A172 (cell line): ENCODE results near the gene TRIM38. TPM values are rescaled to one million over a fixed set of nuclear protein-coding genes. Genes with fewer than 3 reads are reported as not detected.
"Not testable (repeated sequence)": the region's sequence is repeated elsewhere in the genome, so short reads cannot be mapped to it uniquely, and the experiment has no call there.

ENCODE experiments used
- DNase-seq: peaks from one replicate; pipeline ENCODE4 v3.0.0-alpha.2; 2015; ENCODE audit warnings: low spot score
- total RNA-seq: library from RNA; depleted of rRNA; stranded (reverse); fragments of >200 nt; shearing (Covaris generic); gene quantifications from 2 replicates; pipeline ENCODE4 v1.2.3, GENCODE V29; 2014; rRNA removed

Gene TRIM38, protein sequence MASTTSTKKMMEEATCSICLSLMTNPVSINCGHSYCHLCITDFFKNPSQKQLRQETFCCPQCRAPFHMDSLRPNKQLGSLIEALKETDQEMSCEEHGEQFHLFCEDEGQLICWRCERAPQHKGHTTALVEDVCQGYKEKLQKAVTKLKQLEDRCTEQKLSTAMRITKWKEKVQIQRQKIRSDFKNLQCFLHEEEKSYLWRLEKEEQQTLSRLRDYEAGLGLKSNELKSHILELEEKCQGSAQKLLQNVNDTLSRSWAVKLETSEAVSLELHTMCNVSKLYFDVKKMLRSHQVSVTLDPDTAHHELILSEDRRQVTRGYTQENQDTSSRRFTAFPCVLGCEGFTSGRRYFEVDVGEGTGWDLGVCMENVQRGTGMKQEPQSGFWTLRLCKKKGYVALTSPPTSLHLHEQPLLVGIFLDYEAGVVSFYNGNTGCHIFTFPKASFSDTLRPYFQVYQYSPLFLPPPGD
- total RNA-seq = 5.2 and 6.4 TPM in 2 replicates

GRCh38 chr6:25962149-25963127, at the start of gene TRIM38:
TRIM38 (plus strand) TSS chr6:25962802; CDS start chr6:25966523, 3,721 bp downstream.
- DNase-seq = peak; percentile 88

- DNase-seq = no peak
These were observed 48.9 kb upstream of the TRIM38 start for GRCh38 chr6:25913741-25914140.

- DNase-seq = no peak
These were observed 46.3 kb upstream of the TRIM38 start for GRCh38 chr6:25916330-25916729.

DNA sequence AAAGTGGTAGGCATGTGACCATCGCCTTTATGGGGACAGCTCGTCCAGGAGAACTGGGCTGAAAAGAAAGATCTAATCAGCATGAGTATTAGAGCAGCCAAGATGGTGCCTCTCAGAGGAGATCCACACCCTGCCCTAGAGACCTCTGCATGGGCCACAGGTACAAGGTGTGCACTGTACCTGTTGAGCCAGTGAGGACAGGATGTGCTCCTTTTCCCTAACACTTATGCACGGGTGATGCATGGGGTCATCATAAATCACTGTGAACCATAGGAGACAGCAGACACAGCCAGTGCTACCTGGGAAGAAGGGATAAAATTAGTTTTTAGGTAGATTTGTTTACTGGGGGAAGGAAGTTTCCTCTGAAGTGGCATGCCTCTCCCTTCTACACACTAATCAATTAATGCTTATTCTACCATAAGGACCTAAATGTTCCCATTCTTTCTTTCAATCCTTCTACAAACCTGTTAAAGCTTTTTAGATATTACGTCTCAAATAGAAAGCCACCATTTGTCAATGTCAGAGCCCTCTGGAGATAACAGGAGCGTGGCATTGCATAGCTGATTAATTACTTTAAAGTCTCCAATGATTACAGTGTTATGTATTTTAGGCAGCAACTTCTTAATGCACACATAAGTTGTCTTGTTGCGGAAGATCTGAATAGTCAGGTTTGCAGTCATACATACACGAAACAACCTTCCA, 45.7 kb upstream of the TRIM38 start:
- DNase-seq = no peak

GRCh38 chr6:25918083-25918683, 44.4 kb upstream of the TRIM38 start:
- DNase-seq = no peak

- DNase-seq = no peak
These were observed 42.9 kb upstream of the TRIM38 start for GRCh38 chr6:25919657-25920056.

DNA sequence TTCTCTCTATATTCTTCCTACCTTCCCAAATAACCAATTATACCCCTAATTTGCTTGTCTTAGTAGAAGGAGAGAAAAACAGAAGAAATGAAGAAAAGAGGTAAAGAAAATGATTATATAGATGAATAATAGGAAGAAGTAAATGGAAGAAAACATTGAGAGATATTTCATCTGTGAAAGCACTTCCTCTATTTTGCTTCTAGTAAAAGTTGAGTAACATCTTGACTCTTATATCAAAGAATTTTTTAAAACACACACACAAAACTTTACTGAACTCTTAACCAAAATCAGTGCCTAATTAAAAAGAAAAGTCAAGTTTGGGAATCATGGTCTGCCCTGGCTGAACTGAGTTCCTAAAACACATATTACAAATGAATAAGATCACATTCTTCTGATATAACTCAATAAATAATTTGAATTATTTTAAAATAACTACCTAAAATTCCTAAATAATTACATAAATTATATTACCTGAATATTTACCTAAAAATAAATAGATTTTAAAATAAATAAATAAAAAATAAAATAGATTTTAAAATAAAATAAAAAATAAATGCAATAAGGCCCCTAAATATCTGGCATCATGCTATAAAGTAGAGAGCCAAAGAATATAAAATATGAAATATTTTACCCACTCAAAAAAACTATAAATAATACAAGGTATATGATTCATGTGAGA, 40.9 kb upstream of the TRIM38 start:
- DNase-seq = no peak

GRCh38 chr6:25922301-25922700, 40.3 kb upstream of the TRIM38 start:
- DNase-seq = no peak

GRCh38 chr6:25925876-25926275, 36.7 kb upstream of the TRIM38 start:
- DNase-seq = no peak

- no peak for DNase-seq
These were observed 35.4 kb upstream of the TRIM38 start for GRCh38 chr6:25927178-25927577.

GRCh38 chr6:25927756-25928216, 34.8 kb upstream of the TRIM38 start:
- DNase-seq = no peak

- no peak for DNase-seq
These were observed 33.9 kb upstream of the TRIM38 start for GRCh38 chr6:25928562-25929324.

DNA sequence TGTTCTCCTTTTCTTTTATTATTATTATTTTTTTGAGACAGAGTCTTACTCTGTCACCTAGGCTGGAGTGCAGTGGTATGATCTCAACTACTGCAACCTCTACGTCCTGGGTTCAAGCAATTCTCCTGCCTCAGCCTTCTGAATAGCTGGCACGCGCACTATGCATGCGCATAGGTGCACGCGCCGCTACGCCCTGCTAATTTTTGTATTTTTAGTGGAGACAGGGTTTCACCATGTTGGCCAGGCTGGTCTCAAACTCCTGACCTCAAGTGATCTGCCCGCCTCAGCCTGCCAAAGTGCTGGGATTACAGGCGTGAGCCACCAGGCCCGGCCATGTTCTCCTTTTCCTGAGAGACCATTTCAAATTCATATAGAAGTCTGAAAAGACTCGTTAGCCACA, 32.8 kb upstream of the TRIM38 start:
- not testable (repeated sequence) for DNase-seq

DNA sequence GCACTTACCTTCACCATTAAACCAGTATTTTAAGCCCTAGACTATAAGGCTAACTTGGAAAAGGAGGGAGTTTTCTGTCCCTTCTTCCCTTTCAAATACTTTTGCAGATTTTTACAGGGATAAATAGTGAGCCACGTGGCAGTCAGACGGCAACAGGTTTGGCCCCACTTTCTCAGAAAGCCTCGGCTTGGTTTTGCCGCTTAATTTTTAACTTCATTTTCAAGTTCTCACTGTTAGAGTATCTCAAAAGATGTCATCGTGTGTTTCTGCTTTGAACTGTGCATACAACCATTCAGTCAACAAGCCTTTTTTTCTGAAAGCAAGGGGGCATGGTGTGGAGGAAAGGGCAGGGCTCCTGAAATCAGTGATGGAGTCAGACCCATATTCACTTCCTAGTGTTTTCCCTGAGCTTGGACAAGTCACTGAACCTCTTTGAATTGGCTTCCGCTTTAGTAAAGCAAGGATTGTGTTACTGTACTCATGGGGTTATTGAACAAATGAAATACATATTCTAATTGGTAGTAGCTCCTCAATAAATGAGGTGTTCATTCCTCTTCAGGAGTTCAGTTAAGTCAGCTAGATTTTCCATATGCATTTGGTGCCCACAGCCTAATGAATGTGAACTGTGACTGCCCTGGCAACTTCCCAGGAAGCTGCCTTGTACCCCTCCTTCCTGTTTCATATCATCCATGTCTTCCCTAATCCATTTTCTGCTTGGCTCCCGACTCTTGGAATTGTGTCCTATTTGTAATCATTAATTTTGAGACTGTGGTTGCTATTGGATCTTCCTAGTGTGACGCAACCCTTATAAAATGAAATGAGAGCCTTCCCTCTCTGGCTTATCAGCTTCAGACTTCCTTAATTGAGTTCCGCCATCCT, 31.8 kb upstream of the TRIM38 start, which contains the start of gene SLC17A2:
Gene SLC17A2 (minus strand): TSS at position 160 of the 879 bp plus-strand sequence. CDS start 4,895 bp downstream, outside the sequence.
- DNase-seq = no peak

- no peak for DNase-seq
These were observed 31.2 kb upstream of the TRIM38 start for GRCh38 chr6:25931411-25931709.

DNA sequence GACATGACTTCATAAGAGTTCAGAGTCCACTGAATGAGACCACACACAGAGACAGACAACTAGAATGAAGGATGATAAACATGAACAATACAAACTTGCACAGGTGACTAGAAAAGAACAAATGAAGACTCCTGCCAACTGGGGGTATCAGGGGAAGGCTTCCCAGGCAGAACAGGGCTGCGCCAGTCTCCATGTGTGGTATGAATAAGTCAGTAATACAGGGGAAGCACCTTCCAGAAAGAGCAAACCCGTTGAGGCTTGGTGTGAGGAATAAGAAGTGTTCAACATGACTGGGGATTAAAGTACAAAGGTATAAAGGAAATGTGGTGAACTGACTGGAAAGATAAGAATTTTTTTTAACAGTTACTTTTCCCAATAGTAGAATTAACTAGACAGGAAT, 28.4 kb upstream of the TRIM38 start:
- DNase-seq = no peak

DNA sequence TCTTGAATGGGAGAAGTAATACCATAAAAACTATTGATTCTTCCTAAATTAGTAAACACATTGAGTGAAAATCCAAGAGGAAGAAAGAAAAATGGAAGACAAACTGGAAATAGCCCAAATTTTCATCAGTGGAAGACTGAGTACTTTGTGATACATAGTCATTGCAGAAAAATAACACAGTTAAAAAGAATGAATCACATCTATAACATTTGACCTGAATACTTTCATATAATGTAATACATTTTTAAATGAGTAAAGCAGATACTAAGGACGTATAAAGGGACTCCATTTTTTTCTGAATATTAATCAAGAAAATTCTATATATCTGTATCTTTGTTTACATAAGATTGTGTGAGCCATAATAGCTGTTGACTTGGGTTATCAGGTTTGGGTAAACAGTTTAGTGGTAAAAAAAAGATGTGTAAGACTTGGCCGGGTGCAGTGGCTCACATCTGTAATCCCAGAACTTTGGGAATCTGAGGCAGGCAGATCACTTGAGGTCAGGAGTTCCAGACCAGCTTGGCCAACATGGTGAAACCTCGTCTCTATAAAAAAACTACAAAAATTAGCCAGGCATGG, 27.8 kb upstream of the TRIM38 start:
- no peak for DNase-seq

DNA sequence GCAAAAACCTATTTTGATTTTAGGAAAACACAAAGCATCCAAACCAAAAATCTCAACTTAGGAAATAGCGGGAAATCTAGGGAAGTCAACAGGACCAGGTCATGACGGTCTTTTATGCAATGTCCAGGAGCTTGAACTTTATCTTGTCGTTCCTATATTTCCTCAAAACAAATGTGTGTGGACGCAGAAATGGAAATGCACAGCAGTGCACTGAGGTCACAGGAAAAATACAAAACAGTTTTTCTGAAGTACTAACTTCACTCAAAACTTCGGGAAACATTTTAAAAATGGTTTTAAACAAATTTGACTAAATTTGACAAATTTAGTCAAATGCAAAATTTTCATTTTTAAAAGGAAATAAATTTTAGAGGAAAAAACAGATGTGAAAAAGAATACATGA, 26.6 kb upstream of the TRIM38 start:
- DNase-seq = no peak

DNA sequence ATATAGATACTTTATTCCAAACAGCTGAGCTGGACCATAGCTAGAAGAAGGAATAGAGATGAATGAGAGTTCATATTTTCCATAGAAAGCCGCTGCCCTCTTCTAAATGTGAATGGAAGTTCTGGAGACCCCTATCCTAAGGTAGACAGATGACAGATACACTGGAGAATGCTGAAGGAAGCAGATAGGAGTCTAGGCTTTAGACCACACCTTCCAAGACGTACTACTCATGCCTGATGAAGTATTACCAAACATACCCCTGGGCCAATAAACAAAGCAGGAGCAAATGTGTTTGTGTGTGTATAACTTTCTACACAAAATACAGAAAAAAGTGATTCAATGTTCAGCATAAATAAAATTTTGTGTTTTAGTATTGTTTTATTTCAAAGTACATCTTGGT, 23.0 kb upstream of the TRIM38 start:
- no peak for DNase-seq
